ENCODE data around the gene CPA5.
"Not testable (repeated sequence)": the region's sequence is repeated elsewhere in the genome, so short reads cannot be mapped to it uniquely, and the experiment has no call there.

The CPA5 gene

DNA sequence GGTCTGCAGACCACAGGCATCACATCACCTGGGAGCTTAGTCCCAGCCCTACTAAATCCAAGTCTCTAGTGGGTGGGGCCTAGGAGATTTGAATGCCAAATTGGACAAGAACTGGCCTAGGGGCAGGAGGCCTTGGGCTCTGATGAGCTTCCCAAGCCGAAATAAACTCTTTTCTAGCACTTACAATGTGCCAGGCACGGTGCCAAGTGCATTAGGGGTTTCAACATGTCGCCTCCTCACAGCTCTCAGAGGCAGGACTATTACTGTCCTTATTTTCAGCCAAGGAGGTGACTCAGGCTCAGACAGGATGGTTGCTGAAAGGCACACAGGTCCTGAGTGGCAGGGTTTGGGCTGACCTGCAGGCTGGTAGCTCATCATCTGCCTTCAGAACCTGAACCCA, 26.4 kb downstream of the CPA5 start:
- H3K4me3 ChIP-seq (ENCODE audit: low read depth, low read length) = no peak overlapping the region
- TF ChIP-seq, protein P1, sequence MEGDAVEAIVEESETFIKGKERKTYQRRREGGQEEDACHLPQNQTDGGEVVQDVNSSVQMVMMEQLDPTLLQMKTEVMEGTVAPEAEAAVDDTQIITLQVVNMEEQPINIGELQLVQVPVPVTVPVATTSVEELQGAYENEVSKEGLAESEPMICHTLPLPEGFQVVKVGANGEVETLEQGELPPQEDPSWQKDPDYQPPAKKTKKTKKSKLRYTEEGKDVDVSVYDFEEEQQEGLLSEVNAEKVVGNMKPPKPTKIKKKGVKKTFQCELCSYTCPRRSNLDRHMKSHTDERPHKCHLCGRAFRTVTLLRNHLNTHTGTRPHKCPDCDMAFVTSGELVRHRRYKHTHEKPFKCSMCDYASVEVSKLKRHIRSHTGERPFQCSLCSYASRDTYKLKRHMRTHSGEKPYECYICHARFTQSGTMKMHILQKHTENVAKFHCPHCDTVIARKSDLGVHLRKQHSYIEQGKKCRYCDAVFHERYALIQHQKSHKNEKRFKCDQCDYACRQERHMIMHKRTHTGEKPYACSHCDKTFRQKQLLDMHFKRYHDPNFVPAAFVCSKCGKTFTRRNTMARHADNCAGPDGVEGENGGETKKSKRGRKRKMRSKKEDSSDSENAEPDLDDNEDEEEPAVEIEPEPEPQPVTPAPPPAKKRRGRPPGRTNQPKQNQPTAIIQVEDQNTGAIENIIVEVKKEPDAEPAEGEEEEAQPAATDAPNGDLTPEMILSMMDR (IDR thresholded peaks at IDR 0.05; ENCODE audit: borderline replicate concordance, insufficient read depth, low read depth, low read length) = no peak

DNA sequence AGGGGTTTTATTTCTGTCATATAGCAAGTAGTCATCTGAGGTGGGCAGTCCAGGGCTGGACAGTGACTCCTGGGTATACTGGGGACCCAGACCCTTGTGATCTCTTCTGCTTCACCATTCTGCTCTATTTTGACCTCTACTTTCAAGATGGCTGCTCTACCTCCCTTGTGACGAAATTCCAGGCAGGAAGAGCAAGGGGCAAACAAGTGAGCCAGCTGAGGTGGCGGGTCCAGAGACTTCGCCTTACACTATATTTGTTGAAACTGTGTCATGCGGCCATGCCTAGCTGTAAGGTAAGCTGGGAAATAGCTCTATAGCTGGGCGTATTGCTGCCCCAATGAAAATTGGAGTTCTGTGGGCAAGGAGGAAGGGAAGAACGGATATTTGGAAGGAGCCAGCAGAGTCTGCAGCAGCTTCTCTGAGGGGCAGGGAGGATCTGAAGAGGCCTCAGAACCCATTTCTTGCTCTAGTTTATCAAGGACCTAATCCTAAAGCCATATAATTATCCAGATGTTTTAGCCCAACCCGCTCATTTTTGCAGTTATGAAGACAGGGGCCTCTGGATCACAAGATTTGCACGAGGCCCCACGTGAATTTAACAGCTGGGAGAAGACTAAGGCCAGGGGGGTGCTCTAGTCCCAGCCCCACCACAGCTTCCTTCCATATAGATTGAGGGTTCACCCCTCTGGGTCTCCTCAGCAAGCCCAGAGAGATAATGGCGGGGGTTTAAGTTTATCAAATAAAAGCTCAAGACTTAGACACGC, 28.0 kb downstream of the CPA5 start:
- no peak overlapping the region for H3K4me3 ChIP-seq (ENCODE audit: low read depth, low read length)
- TF ChIP-seq, protein P1 (IDR thresholded peaks at IDR 0.05; ENCODE audit: borderline replicate concordance, insufficient read depth, low read depth, low read length) = no peak

DNA sequence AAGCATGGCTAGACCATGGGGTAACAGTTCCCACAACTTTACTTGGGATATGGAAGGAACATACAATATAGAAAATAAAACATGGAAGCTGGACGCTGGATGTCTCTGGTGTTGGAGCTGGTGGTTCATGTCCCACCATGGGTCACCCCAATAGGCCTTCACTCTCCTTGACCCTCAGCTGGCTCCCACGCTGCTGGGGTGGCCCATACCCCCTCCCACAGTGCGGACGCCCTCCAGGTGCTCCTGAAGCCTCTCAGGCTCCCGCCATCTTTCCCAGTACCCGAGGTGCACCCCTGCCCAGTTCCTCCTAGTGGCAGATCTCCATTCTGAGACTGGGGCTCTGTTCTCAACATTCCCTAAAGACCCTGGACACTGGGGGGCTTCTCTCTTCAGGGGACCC, 29.9 kb downstream of the CPA5 start:
- TF ChIP-seq, protein P1 (IDR thresholded peaks at IDR 0.05; ENCODE audit: borderline replicate concordance, insufficient read depth, low read depth, low read length) = no peak
- H3K4me3 ChIP-seq (ENCODE audit: low read depth, low read length) = no peak overlapping the region

DNA sequence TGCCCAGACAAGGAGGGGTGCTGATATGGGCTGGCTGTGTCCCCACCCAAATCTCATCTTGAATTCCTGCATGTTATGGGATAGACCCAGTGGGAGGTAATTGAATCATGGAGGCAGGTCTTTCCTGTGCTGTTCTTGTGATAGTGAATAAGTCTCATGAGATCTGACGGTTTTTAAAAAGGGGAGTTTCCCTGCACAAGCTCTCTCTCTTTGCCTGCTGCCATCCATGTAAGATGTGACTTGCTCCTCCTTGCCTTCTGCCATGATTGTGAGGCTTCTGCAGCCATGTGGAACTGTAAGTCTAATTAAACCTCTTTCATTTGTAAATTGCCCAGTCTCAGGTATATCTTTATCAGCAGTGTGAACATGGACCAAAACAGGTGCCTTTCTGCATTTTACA, 31.8 kb downstream of the CPA5 start:
- H3K4me3 ChIP-seq (ENCODE audit: low read depth, low read length) = not testable (repeated sequence)

DNA sequence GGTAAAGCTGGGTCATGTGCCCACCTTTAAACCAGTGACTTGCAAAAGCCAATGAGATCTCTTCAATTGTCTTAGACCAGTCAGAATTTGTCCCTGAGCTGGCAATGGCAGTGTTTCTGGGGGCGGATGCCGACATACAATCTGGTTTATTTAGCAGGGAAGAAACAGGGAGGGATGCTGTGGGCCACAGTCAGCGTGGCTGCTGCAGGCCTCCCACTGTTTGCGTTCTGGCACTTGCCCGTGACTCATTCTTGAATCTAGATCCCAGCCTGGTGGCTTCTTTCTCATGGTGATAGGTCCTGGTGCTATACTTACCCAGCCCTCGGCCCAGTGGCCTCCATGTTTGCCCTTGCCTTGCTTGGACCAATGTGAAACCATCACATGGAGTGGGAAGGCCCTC, 32.6 kb downstream of the CPA5 start:
- TF ChIP-seq, protein P1 (IDR thresholded peaks at IDR 0.05; ENCODE audit: borderline replicate concordance, insufficient read depth, low read depth, low read length) = no peak
- no peak overlapping the region for H3K4me3 ChIP-seq (ENCODE audit: low read depth, low read length)

DNA sequence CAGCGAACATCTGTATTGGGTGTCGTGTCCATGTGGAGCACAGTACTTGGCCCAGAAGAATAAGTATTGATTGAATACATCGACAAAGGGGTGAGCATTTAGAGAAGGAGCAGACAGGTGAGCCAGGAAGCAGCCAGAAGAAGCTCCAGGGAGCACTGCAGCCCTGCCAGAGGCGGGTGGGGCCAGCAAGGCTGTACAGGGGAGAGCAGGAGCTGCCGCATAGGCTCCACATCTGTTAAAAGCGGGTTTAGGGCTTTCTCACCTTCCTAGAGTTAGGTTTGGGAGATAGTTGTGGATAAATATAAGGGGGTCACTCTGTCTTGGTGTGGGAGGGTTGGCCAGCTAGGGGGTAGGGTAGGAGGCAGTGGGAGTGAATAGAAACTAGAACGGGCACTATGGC, 34.4 kb downstream of the CPA5 start:
- TF ChIP-seq, protein P1 (IDR thresholded peaks at IDR 0.05; ENCODE audit: borderline replicate concordance, insufficient read depth, low read depth, low read length) = no peak
- no peak overlapping the region for H3K4me3 ChIP-seq (ENCODE audit: low read depth, low read length)

DNA sequence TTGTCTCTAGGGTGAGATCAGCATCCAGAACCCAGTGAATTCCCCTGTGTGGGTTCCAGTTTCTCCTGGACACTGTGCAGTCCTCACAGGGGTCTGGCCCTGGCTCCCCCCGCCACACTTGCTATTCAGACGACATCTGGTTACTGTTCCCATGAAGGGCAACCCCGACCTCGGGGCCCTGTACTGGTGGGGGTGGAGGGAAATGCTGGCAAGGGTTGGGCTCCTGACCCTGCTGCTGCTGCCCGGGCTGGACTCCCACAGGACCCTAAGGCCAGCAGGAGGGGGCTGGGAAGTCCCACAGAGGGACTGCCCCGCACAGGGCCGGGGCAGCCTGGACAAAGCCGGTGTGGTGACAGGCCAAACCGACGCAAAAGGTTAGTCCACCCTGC, 34.9 kb downstream of the CPA5 start:
- TF ChIP-seq, protein P1 (IDR thresholded peaks at IDR 0.05; ENCODE audit: borderline replicate concordance, insufficient read depth, low read depth, low read length) = no peak

More for the DNA sequence above, 34.9 kb downstream of the CPA5 start:
- no peak overlapping the region for H3K4me3 ChIP-seq (ENCODE audit: low read depth, low read length)

Data from GM12875 (cell line).